HG03045 (cell line): Measurements from ENCODE around the gene IDI1.

Experiments
- ATAC-seq: cut with Tn5 transposase; IDR thresholded peaks from one replicate; pipeline ENCODE4 v1.9.1; 2021; ENCODE audit warnings: mild to moderate bottlenecking, moderate library complexity; ENCODE audit not compliant: unreplicated experiment

Gene IDI1

GRCh38 chr10:996031-996430 lies 52.9 kb downstream of the IDI1 start:
- no peak for ATAC-seq

DNA sequence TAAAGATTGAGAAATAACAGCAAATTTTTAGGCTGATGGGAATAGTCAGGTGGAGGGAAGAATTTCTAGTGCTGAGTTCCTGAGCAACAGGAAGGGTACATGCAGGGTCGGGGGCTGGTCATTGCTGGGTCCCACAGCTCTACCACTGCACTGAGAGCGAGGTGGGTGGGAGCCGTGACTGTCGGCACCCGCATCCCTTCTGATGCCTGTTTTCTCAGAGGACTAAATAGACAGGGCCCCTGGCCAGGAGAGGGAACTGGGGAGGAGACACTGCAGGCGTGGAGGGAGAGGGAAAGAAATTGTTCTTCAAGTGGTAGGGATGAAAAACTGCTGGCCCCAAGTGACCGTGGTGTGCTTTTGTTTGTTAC lies 53.4 kb downstream of the IDI1 start:
- no peak for ATAC-seq

GRCh38 chr10:994836-995558 lies 53.9 kb downstream of the IDI1 start:
- ATAC-seq, result no peak

- ATAC-seq, result no peak
These were observed 56.0 kb downstream of the IDI1 start for GRCh38 chr10:992871-993270.

DNA sequence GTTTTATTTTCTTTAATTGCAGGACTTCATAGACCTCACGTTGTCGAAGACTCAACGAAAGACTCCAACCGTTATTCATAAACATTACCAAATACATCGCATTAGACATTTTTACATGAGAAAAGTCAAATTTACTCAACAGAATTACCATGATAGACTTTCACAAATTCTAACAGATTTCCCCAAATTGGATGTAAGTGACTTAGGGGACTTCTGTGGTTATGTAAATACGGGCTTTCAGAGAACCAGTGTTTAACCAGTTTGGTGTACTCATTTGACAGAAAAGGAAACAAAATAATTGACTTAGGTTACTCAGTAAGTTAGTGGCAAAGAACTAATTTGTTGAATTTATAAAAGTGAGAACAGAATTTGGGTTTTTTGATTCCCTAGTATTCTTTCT lies 56.5 kb downstream of the IDI1 start:
- no peak for ATAC-seq

GRCh38 chr10:990808-991207 lies 58.1 kb downstream of the IDI1 start:
- no peak for ATAC-seq
